ENCODE results near the gene PLXNB1.
"Not testable (repeated sequence)": the region's sequence is repeated elsewhere in the genome, so short reads cannot be mapped to it uniquely, and the experiment has no call there.

PLXNB1 gene

DNA sequence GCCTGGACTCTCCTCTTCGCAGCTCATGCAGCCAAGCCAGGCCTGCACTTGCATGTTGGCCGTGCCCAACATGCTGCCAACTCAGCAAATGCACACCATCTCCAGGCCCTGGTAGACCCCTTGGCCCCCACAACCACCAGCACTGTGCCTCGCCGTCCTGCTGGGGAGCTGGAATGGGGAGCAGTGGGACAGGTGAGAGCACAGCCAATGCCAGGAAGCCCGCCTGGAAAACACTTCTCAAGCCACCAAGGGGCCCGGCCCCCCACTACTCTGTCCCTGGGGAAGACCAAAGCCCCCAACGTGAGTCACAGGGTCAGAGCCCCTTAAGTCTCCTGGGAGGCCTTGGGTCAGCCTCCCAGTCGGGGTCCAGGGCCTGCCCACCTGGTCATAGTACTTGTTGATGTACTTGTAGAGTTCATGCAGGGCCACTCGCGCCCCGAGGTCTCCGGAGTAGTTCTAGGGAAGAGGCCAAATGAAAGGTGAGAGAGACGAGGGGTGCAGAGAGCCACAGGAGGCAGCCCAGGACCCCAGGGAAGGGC is 24.5 kb downstream of the PLXNB1 start:
- DNase-seq (ENCODE audit: low read depth, low spot score): no peak

- DNase-seq (ENCODE audit: low read depth, low spot score): no peak
Observed at GRCh38 chr3:48404440-48405342, 25.2 kb downstream of the PLXNB1 start.

GRCh38 chr3:48403533-48404439 is 26.1 kb downstream of the PLXNB1 start:
- DNase-seq (ENCODE audit: low read depth, low spot score): no peak

DNA sequence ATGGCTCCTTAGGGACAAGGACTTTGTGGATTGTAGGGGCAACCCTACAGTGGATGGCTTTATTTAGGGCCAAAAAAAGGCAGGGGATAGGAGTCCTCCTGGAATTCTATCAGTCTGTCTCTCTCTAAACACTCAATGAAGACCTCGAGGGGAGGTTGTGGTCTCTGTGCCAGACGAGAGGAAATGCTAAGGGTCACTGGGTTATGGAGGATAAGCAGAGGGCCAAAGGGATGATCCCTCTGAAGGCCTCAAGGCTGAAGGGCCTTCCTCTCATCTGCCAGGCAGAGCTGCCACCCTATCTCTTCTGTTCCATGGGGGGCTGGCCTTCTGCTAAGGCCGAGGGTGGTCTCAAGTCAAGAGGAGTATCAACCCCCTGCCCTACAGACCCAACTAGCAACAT is 27.0 kb downstream of the PLXNB1 start:
- DNase-seq (ENCODE audit: low read depth, low spot score): no peak

DNA sequence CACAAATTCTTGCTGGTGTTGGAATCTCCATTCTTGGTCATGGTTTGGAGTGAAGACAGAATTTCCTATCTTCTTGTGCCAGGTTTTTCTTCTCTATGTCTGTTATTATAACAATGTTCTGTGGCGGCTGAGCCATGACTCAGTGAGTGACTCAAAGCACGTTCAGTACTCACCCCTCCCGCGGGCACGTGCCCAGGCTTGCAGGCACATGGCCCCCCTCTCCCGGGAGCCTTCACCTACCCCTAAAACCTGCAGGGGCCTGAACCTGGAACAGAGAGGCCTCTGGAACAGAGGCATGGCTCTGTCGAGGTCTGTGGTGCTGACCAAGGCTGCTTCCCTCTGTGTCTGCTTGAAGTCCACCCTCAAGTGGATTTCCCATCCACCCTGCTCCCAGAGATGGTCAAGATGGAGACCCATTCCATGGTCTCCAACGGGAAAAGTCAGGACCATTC is 27.6 kb downstream of the PLXNB1 start:
- DNase-seq (ENCODE audit: low read depth, low spot score): peak; percentile 32

DNA sequence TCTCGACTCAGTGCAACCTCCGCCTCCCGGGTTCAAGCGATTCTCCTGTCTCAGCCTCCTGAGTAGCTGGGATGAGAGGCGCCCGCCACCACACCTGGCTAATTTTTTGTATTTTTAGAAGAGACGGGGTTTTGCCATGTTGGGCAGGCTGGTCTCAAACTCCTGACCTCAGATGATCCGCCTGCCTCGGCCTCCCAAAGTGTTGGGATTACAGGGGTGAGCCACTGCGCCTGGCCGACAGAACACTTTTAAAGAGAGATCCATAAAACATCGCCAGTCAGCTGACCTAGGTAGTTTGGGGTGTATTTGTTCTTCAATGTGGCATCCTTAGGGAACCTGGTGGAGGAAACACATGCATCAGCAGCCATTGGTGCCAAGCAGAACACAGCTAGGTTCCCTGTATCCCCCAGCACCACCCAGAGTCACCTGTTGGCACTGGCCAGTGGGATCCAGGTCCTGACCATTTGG is 28.4 kb downstream of the PLXNB1 start:
- DNase-seq (ENCODE audit: low read depth, low spot score): not testable (repeated sequence)

- no peak for DNase-seq (ENCODE audit: low read depth, low spot score)
Observed at GRCh38 chr3:48400824-48401433, 29.0 kb downstream of the PLXNB1 start.

GRCh38 chr3:48399387-48400172 is 30.3 kb downstream of the PLXNB1 start:
- no peak for DNase-seq (ENCODE audit: low read depth, low spot score)

GRCh38 chr3:48398701-48399386 is 31.0 kb downstream of the PLXNB1 start:
- no peak for DNase-seq (ENCODE audit: low read depth, low spot score)

GRCh38 chr3:48397767-48398681 is 31.9 kb downstream of the PLXNB1 start:
- no peak for DNase-seq (ENCODE audit: low read depth, low spot score)

GRCh38 chr3:48395714-48396113 is 34.2 kb downstream of the PLXNB1 start:
- no peak for DNase-seq (ENCODE audit: low read depth, low spot score)

GRCh38 chr3:48394391-48394790 is 35.5 kb downstream of the PLXNB1 start:
- DNase-seq (ENCODE audit: low read depth, low spot score): no peak

GRCh38 chr3:48388966-48389365 is 40.9 kb downstream of the PLXNB1 start:
- no peak for DNase-seq (ENCODE audit: low read depth, low spot score)

DNA sequence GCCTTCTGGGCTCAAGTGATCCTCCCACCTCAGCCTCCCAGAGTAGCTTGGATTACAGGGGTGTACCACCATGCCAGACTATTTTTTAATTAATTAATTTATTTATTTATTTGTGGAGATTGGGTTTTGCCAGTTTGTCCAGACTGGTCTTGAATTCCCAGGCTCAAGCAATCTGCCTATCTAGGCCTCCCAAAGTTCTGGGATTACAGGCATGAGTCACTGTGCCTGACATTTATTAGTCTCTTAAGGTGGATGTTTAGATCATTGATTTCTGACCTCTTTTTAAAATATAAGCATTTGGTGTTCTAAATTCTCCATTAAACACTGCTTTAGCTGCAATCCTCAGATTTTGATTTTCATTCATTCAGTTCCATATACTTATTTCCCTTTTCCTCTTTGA is 42.3 kb downstream of the PLXNB1 start:
- no peak for DNase-seq (ENCODE audit: low read depth, low spot score)

- DNase-seq (ENCODE audit: low read depth, low spot score): no peak
Observed at GRCh38 chr3:48372862-48373435, 56.9 kb downstream of the PLXNB1 start.

- no peak for DNase-seq (ENCODE audit: low read depth, low spot score)
Observed at GRCh38 chr3:48372377-48372770, 57.5 kb downstream of the PLXNB1 start.

GRCh38 chr3:48371651-48372376 is 58.1 kb downstream of the PLXNB1 start, which contains the start of gene FBXW12:
Gene FBXW12 (plus strand): TSS chr3:48372219. CDS start chr3:48372768, 549 bp downstream.
- no peak for DNase-seq (ENCODE audit: low read depth, low spot score)

GRCh38 chr3:48370333-48370713 is 59.6 kb downstream of the PLXNB1 start:
- DNase-seq (ENCODE audit: low read depth, low spot score): no peak
